CD4-positive, alpha-beta T cell (primary cell): ENCODE data around the gene SKA3. TPM values are rescaled to one million over a fixed set of nuclear protein-coding genes. Genes with fewer than 3 reads are reported as not detected.
"Not testable (repeated sequence)": the region's sequence is repeated elsewhere in the genome, so short reads cannot be mapped to it uniquely, and the experiment has no call there.

Source experiments
- ATAC-seq: fragments of 200-7000 bp; cut with Tn5 transposase; one replicate; pipeline ENCODE4 v1.10.0; 2022; ENCODE audit warnings: mild to moderate bottlenecking; ENCODE audit not compliant: poor library complexity
- CTCF ChIA-PET: fragments of 350-600 bp; sonication (Branson Sonifier 250); formaldehyde crosslinking; loops from one replicate; lab custom pipeline; 2021; ENCODE audit warnings: antibody characterized with exemption, inconsistent platforms; lab: Charles Lee
- POLR2A ChIA-PET: fragments of 350-600 bp; sonication (Branson Sonifier 250); formaldehyde crosslinking; loops from one replicate; lab custom pipeline; 2021; ENCODE audit warnings: antibody characterized with exemption, inconsistent platforms; lab: Charles Lee
- DNase-seq, 14 experiments: peaks; one replicate each; pipeline ENCODE4 v3.0.0-alpha.2; 2013 to 2020; ENCODE audit warnings: mixed read lengths in 2 of 14
- H3K27ac ChIP-seq, 2 donors: one replicate each; pipeline versions ENCODE4 v1.5.1 to v1.7.0; 2013; ENCODE audit warnings: low read length in 2 of 2, low read depth in 1 of 2, mild to moderate bottlenecking in 1 of 2
- H3K27me3 ChIP-seq, 2 experiments: 1 replicate in 1 of 2; 2 replicates in 1 of 2; pipeline versions ENCODE4 v1.6.1 to v1.7.0; 2013; ENCODE audit warnings: low read length in 2 of 2, control low read depth in 1 of 2, mild to moderate bottlenecking in 1 of 2, moderate library complexity in 1 of 2; ENCODE audit not compliant: insufficient read depth in 2 of 2, control insufficient read depth in 1 of 2
- H3K36me3 ChIP-seq: one replicate; pipeline ENCODE4 v1.6.1; 2013; ENCODE audit warnings: low read length, control low read depth; ENCODE audit not compliant: insufficient read depth
- H3K4me1 ChIP-seq: one replicate; pipeline ENCODE4 v1.6.1; 2013; ENCODE audit warnings: low read length, control low read depth; ENCODE audit not compliant: insufficient read depth
- H3K4me3 ChIP-seq: one replicate; pipeline ENCODE4 v1.5.1; 2013; ENCODE audit warnings: mild to moderate bottlenecking, low read length, moderate library complexity
- H3K9me3 ChIP-seq, 2 experiments: 1 replicate in 1 of 2; 2 replicates in 1 of 2; pipeline versions ENCODE4 v1.6.1 to v1.7.0; 2013; ENCODE audit warnings: low read length in 2 of 2, mild to moderate bottlenecking in 2 of 2, control low read depth in 1 of 2, moderate library complexity in 1 of 2; ENCODE audit not compliant: control insufficient read depth in 1 of 2, insufficient read depth in 1 of 2
- H3K27ac Mint-ChIP-seq: one replicate; pipeline ENCODE4 v1.8.0; 2020; ENCODE audit warnings: mixed read lengths
- H3K27me3 Mint-ChIP-seq: one replicate; pipeline ENCODE4 v1.8.0; 2021; ENCODE audit warnings: mixed read lengths
- H3K36me3 Mint-ChIP-seq: one replicate; pipeline ENCODE4 v1.8.0; 2021; ENCODE audit warnings: low read depth, mixed read lengths
- H3K4me1 Mint-ChIP-seq: one replicate; pipeline ENCODE4 v1.8.0; 2021; ENCODE audit warnings: low read depth, mixed read lengths
- H3K4me3 Mint-ChIP-seq: one replicate; pipeline ENCODE4 v1.8.0; 2020; ENCODE audit warnings: mild to moderate bottlenecking, mixed read lengths
- H3K9me3 Mint-ChIP-seq: one replicate; pipeline ENCODE4 v1.8.0; 2020; ENCODE audit warnings: mixed read lengths
- CTCF ChIP-seq: fragments of 200-600 bp; IDR thresholded peaks from one replicate; pipeline ENCODE4 v1.8.0; 2022; ENCODE audit warnings: antibody characterized with exemption, mild to moderate bottlenecking
- intact Hi-C, 2 experiments: fragments of 100-400 bp; cut with DNase I in 1 of 2; cut with micrococcal nuclease in 1 of 2; formaldehyde crosslinking; loops; one replicate each; pipeline versions ENCODE4 v1.15.1 to v1.9.0; 2023 to 2025; cut with DNase I, micrococcal nuclease
- total RNA-seq, 174 experiments: library from RNA in 2 of 174; stranded (reverse) in 2 of 174; gene quantifications; one replicate each; pipeline ENCODE4 v1.2.3 and lab custom pipeline; 2021 to 2026

SKA3 gene
- total RNA-seq, 2 experiments from 2014 or later: 0.30 TPM; not detected in 1

- DNase-seq, H3K27ac Mint-ChIP-seq, H3K9me3 Mint-ChIP-seq, ATAC-seq, H3K4me3 Mint-ChIP-seq, H3K4me3 ChIP-seq, intact Hi-C loops, H3K27ac ChIP-seq, H3K27me3 ChIP-seq, H3K4me1 Mint-ChIP-seq, H3K4me1 ChIP-seq, H3K36me3 ChIP-seq, POLR2A ChIA-PET, H3K36me3 Mint-ChIP-seq, H3K9me3 ChIP-seq, CTCF ChIA-PET: not testable (repeated sequence)
- peaks cover 15% of the 10 kb centered on the region for H3K27me3 Mint-ChIP-seq
Measured at GRCh38 chr13:21197606-21198225, 21.4 kb upstream of the SKA3 start.

- DNase-seq, POLR2A ChIA-PET, H3K4me1 ChIP-seq, H3K4me3 ChIP-seq, H3K9me3 Mint-ChIP-seq, H3K27ac ChIP-seq, H3K27me3 ChIP-seq, H3K9me3 ChIP-seq, H3K4me3 Mint-ChIP-seq, ATAC-seq, H3K27ac Mint-ChIP-seq, H3K36me3 ChIP-seq, H3K27me3 Mint-ChIP-seq, intact Hi-C loops, CTCF ChIA-PET, H3K36me3 Mint-ChIP-seq, H3K4me1 Mint-ChIP-seq: not testable (repeated sequence)
Measured at GRCh38 chr13:21194756-21195155, 18.4 kb upstream of the SKA3 start.

- H3K36me3 Mint-ChIP-seq, H3K27ac ChIP-seq, H3K27ac Mint-ChIP-seq, H3K4me1 ChIP-seq, H3K4me3 ChIP-seq, CTCF ChIA-PET, H3K9me3 Mint-ChIP-seq, H3K27me3 ChIP-seq, H3K9me3 ChIP-seq, H3K4me3 Mint-ChIP-seq, H3K4me1 Mint-ChIP-seq, POLR2A ChIA-PET, intact Hi-C loops, DNase-seq, ATAC-seq, H3K36me3 ChIP-seq, H3K27me3 Mint-ChIP-seq: not testable (repeated sequence)
Measured at GRCh38 chr13:21186410-21186809, 10.1 kb upstream of the SKA3 start.

- ATAC-seq (no peak), DNase-seq (no peak)
- H3K27me3 Mint-ChIP-seq: no peaks in the 10 kb centered on the region
- H3K9me3 Mint-ChIP-seq: no peaks in the 10 kb centered on the region
- H3K4me1 ChIP-seq: peaks cover 18% of the 10 kb centered on the region
- no peak overlapping the region for H3K4me3 ChIP-seq
- H3K4me1 Mint-ChIP-seq: peaks cover 23% of the 10 kb centered on the region
- CTCF ChIA-PET: no interaction called here
- H3K9me3 ChIP-seq: no peaks in the 10 kb centered on the region
- intact Hi-C loops: loop anchor here in 1 of 2 experiments (5.0 kb wide), 1 partner anchor 239 kb away; no protein-coding TSS in a partner anchor
- H3K27ac ChIP-seq: no peak overlapping the region
- POLR2A ChIA-PET: no interaction called here
- H3K27ac Mint-ChIP-seq: no peak overlapping the region
- no peaks in the 10 kb centered on the region for H3K27me3 ChIP-seq
- no peak overlapping the region for H3K4me3 Mint-ChIP-seq
- H3K36me3 ChIP-seq: peaks cover 2% of the 10 kb centered on the region
- H3K36me3 Mint-ChIP-seq: peaks cover 12% of the 10 kb centered on the region
- TF ChIP-seq CTCF: no peak
Measured at GRCh38 chr13:21181671-21182070, 5.3 kb upstream of the SKA3 start.
